Measurements from ENCODE around the gene ZCWPW1. TPM values are rescaled to one million over a fixed set of nuclear protein-coding genes. Genes with fewer than 3 reads are reported as not detected.

Gene ZCWPW1
- total RNA-seq, 1 donor from 2014 or later = 3.8 TPM

- H3K4me3 ChIP-seq (ENCODE audit: low read depth, low read length) = peak within 1 kb of the TSS; percentile 92
- TF ChIP-seq, protein P1, sequence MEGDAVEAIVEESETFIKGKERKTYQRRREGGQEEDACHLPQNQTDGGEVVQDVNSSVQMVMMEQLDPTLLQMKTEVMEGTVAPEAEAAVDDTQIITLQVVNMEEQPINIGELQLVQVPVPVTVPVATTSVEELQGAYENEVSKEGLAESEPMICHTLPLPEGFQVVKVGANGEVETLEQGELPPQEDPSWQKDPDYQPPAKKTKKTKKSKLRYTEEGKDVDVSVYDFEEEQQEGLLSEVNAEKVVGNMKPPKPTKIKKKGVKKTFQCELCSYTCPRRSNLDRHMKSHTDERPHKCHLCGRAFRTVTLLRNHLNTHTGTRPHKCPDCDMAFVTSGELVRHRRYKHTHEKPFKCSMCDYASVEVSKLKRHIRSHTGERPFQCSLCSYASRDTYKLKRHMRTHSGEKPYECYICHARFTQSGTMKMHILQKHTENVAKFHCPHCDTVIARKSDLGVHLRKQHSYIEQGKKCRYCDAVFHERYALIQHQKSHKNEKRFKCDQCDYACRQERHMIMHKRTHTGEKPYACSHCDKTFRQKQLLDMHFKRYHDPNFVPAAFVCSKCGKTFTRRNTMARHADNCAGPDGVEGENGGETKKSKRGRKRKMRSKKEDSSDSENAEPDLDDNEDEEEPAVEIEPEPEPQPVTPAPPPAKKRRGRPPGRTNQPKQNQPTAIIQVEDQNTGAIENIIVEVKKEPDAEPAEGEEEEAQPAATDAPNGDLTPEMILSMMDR (conservative IDR thresholded peaks at IDR 0.05; ENCODE audit: low read depth, low read length) = no peak
- DNase-seq (ENCODE audit: low read depth) = peak; percentile 40
Observed at GRCh38 chr7:100429637-100430492, 1.4 kb upstream of the ZCWPW1 start, which contains the start of gene MEPCE. Gene MEPCE, plus strand, starts transcription at chr7:100429831. Its CDS starts 188 bp downstream, at chr7:100430019.

DNA sequence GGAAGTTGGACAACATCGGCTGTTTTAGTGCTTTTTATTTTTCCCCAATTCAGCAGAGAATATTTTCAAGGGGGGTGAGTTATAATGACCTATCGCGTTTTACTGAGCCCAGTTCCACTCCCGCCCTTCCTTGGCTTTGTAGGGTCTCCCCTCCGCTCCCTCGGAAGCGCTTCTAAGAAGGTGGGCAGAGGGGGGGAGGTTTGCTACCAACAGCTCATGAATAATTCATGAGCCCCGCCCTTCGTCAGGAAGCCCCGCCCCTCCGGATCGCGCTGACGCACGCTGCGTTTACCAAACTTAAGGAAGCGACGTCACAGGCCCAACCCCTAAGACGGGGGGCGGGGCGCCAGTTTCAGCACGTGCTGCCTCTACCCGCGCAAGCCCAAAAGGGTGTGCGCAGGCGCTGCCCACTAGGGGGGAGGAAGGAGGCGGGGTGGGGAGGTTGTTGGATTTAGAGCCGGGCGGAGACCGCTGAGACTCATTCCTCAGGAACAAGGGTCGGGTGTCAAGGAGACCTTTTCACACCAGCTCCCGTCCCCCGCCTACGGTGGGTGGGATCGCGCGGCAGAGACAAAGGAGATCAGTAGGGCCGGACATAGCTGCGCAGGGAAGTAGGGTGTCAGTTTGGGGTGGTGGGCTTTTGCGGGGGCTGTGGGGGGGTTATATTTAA is 599 bp upstream of the ZCWPW1 start:
- peak; percentile 89 for DNase-seq (ENCODE audit: low read depth)
- TF ChIP-seq, protein P1 (conservative IDR thresholded peaks at IDR 0.05; ENCODE audit: low read depth, low read length) = no peak
- H3K4me3 ChIP-seq (ENCODE audit: low read depth, low read length) = peak overlapping the region; percentile 92

- H3K4me3 ChIP-seq (ENCODE audit: low read depth, low read length) = peak overlapping the region; percentile 92
- TF ChIP-seq, protein P1 (conservative IDR thresholded peaks at IDR 0.05; ENCODE audit: low read depth, low read length) = no peak
Observed at GRCh38 chr7:100427762-100428198, 723 bp downstream of the ZCWPW1 start.

GRCh38 chr7:100426516-100426915 is 2.0 kb downstream of the ZCWPW1 start:
- no peak overlapping the region for H3K4me3 ChIP-seq (ENCODE audit: low read depth, low read length)
- DNase-seq (ENCODE audit: low read depth) = no peak
- TF ChIP-seq, protein P1 (conservative IDR thresholded peaks at IDR 0.05; ENCODE audit: low read depth, low read length) = no peak

More at GRCh38 chr7:100427762-100428198, 723 bp downstream of the ZCWPW1 start:
- DNase-seq (ENCODE audit: low read depth) = no peak

- TF ChIP-seq, protein P1 (conservative IDR thresholded peaks at IDR 0.05; ENCODE audit: low read depth, low read length) = no peak
- no peak for DNase-seq (ENCODE audit: low read depth)
- no peak overlapping the region for H3K4me3 ChIP-seq (ENCODE audit: low read depth, low read length)
Observed at GRCh38 chr7:100425347-100425746, 3.2 kb downstream of the ZCWPW1 start.

GRCh38 chr7:100423315-100423714 is 5.2 kb downstream of the ZCWPW1 start:
- DNase-seq (ENCODE audit: low read depth) = no peak
- no peak overlapping the region for H3K4me3 ChIP-seq (ENCODE audit: low read depth, low read length)
- TF ChIP-seq, protein P1 (conservative IDR thresholded peaks at IDR 0.05; ENCODE audit: low read depth, low read length) = no peak

Data from epithelial cell of proximal tubule (primary cell).